ENCODE measurements around the gene IL22.

Gene IL22

GRCh38 chr12:68198507-68199086 is 54.8 kb downstream of the IL22 start:
- Histone ChIP-seq H3K27me3 (peaks cover 34% of the 10 kb centered on the region), H3K4me3 (ENCODE audit: low read depth in 1 of 2, low read length in 1 of 2) (no peak overlapping the region), H3K36me3 (no peaks in the 10 kb centered on the region), H3K9me3 (no peaks in the 10 kb centered on the region), H3K27ac (no peak overlapping the region), H3K4me1 (ENCODE audit: control insufficient read depth in 1 of 2, insufficient read depth in 1 of 2, low read depth in 1 of 2, low read length in 1 of 2) (no peaks in the 10 kb centered on the region)
- no peak for TF ChIP-seq CTCF (IDR thresholded peaks at IDR 0.05)

All from neutrophil (primary cell).